Measurements from ENCODE around the gene ATP2B2. TPM values are rescaled to one million over a fixed set of nuclear protein-coding genes. Genes with fewer than 3 reads are reported as not detected.

The ATP2B2 gene
- total RNA-seq, 1 donor from 2014 or later = 0.13 TPM

- no peaks in the 10 kb centered on the region for H3K36me3 Mint-ChIP-seq (ENCODE audit: unreplicated experiment)
- no peaks in the 10 kb centered on the region for H3K9me3 Mint-ChIP-seq (ENCODE audit: unreplicated experiment)
- no peak overlapping the region for H3K27ac Mint-ChIP-seq (ENCODE audit: unreplicated experiment)
- H3K4me1 Mint-ChIP-seq (ENCODE audit: unreplicated experiment) = no peaks in the 10 kb centered on the region
- no peak overlapping the region for H3K4me3 Mint-ChIP-seq (ENCODE audit: unreplicated experiment)
- H3K27me3 Mint-ChIP-seq (ENCODE audit: unreplicated experiment) = peaks cover 25% of the 10 kb centered on the region
- TF ChIP-seq CTCF (IDR thresholded peaks at IDR 0.05) = no peak
- no peak for DNase-seq (ENCODE audit: extremely low spot score, unreplicated experiment)
Observed at GRCh38 chr3:10392244-10392643, 113.1 kb downstream of the ATP2B2 start.

- no peak for DNase-seq (ENCODE audit: extremely low spot score, unreplicated experiment)
- no peaks in the 10 kb centered on the region for H3K9me3 Mint-ChIP-seq (ENCODE audit: unreplicated experiment)
- no peak overlapping the region for H3K27ac Mint-ChIP-seq (ENCODE audit: unreplicated experiment)
- no peak for TF ChIP-seq CTCF (IDR thresholded peaks at IDR 0.05)
- no peaks in the 10 kb centered on the region for H3K4me1 Mint-ChIP-seq (ENCODE audit: unreplicated experiment)
- no peak overlapping the region for H3K4me3 Mint-ChIP-seq (ENCODE audit: unreplicated experiment)
- H3K36me3 Mint-ChIP-seq (ENCODE audit: unreplicated experiment) = no peaks in the 10 kb centered on the region
- peaks cover 29% of the 10 kb centered on the region for H3K27me3 Mint-ChIP-seq (ENCODE audit: unreplicated experiment)
Observed at GRCh38 chr3:10391391-10391790, 114.0 kb downstream of the ATP2B2 start.

DNA sequence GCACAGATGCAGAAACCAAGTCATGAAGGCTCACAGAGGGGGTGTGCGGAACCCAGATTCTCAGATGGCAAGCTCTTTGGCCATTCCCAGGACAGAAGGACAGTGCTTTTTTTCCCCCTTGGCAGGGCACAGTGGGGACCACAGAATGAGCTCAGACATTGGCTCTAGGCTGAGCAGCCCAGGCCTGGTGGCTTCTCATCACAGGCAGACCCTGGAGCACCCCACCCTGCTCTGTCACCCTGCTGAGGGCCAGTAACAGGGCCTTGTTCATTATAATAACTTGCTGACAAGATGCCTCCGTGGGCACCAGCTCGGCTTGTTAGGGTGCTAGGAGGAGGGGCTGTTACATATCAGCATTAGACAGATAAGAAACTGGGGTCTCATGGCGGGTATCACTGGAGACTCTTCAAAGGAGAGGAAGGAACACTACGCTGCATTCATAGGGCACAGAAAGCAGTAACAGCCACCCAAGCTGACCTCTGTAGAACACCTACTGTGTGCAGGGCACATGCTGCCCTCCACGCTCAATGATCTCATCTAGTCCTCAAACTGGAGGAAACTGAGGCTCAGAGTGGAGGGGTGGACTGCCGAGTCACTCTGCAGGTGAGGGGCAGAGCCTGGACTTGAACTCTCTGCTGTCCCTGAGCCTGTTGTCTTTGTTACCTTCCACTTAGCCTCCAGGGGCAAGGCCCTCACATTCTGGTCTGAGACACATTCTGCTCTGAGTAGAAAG lies 114.6 kb downstream of the ATP2B2 start:
- H3K4me3 Mint-ChIP-seq (ENCODE audit: unreplicated experiment) = no peak overlapping the region
- no peak for TF ChIP-seq CTCF (IDR thresholded peaks at IDR 0.05)
- H3K27ac Mint-ChIP-seq (ENCODE audit: unreplicated experiment) = no peak overlapping the region
- no peaks in the 10 kb centered on the region for H3K9me3 Mint-ChIP-seq (ENCODE audit: unreplicated experiment)
- H3K36me3 Mint-ChIP-seq (ENCODE audit: unreplicated experiment) = no peaks in the 10 kb centered on the region
- DNase-seq (ENCODE audit: extremely low spot score, unreplicated experiment) = no peak
- H3K4me1 Mint-ChIP-seq (ENCODE audit: unreplicated experiment) = no peaks in the 10 kb centered on the region
- H3K27me3 Mint-ChIP-seq (ENCODE audit: unreplicated experiment) = peaks cover 32% of the 10 kb centered on the region

DNA sequence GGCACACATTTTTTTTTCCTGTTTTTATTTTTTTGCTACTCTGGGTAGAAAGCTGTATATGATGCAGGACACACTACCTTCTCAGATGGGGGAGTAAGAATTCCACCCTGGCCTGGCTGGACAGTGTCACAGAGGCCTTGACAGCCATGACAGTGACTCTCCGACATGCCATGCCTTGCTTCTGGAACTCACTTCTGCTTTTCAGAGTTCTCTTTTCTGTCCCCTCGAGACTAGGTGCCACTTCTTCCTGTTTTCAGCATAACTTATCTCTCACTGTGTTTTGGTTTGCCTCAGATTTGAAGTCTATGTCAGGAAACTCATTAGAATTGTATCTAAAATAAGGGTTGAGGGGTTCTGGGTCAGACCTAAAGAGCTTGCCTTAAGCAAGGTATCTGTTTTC lies 115.4 kb downstream of the ATP2B2 start:
- no peaks in the 10 kb centered on the region for H3K36me3 Mint-ChIP-seq (ENCODE audit: unreplicated experiment)
- H3K4me1 Mint-ChIP-seq (ENCODE audit: unreplicated experiment) = no peaks in the 10 kb centered on the region
- no peak overlapping the region for H3K27ac Mint-ChIP-seq (ENCODE audit: unreplicated experiment)
- DNase-seq (ENCODE audit: extremely low spot score, unreplicated experiment) = no peak
- H3K9me3 Mint-ChIP-seq (ENCODE audit: unreplicated experiment) = no peaks in the 10 kb centered on the region
- peaks cover 37% of the 10 kb centered on the region for H3K27me3 Mint-ChIP-seq (ENCODE audit: unreplicated experiment)
- H3K4me3 Mint-ChIP-seq (ENCODE audit: unreplicated experiment) = no peak overlapping the region
- TF ChIP-seq CTCF (IDR thresholded peaks at IDR 0.05) = no peak

GRCh38 chr3:10389339-10389738 lies 116.0 kb downstream of the ATP2B2 start:
- no peak for TF ChIP-seq CTCF (IDR thresholded peaks at IDR 0.05)
- Mint-ChIP-seq H3K4me3 (ENCODE audit: unreplicated experiment) (no peak overlapping the region), H3K27me3 (ENCODE audit: unreplicated experiment) (peaks cover 42% of the 10 kb centered on the region)

More at GRCh38 chr3:10389339-10389738, 116.0 kb downstream of the ATP2B2 start:
- no peaks in the 10 kb centered on the region for H3K4me1 Mint-ChIP-seq (ENCODE audit: unreplicated experiment)
- no peak for DNase-seq (ENCODE audit: extremely low spot score, unreplicated experiment)
- H3K9me3 Mint-ChIP-seq (ENCODE audit: unreplicated experiment) = no peaks in the 10 kb centered on the region
- no peaks in the 10 kb centered on the region for H3K36me3 Mint-ChIP-seq (ENCODE audit: unreplicated experiment)
- no peak overlapping the region for H3K27ac Mint-ChIP-seq (ENCODE audit: unreplicated experiment)
